Thoracic aorta (tissue), 2 donors: ENCODE data around the gene INHBE. TPM values are rescaled to one million over a fixed set of nuclear protein-coding genes. Genes with fewer than 3 reads are reported as not detected.

Source experiments
- total RNA-seq, 2 donors: library from RNA; depleted of rRNA; stranded (reverse); fragments of >200 nt; gene quantifications; one replicate each; pipeline versions ENCODE4 v1.1.0 to v1.2.3, GENCODE V29; 2016

The INHBE gene
- total RNA-seq, 2 donors from 2014 or later, result not detected

Other genes starting within 250 kb of the INHBE start
- under 1 TPM in 1 of 2 donors, not detected in 1; 0.81 TPM for gene NXPH4, start 238.5 kb upstream of the INHBE start, total RNA-seq
- 10 to 100 TPM; 57.3 to 60.4 TPM for gene SHMT2, start 225.6 kb upstream of the INHBE start, total RNA-seq
- gene STAC3, start 204.1 kb upstream of the INHBE start, total RNA-seq, result under 1 TPM; 0.27 to 0.56 TPM
- 10 to 100 TPM; 26.5 to 62.4 TPM for gene R3HDM2, start 24.3 kb upstream of the INHBE start, total RNA-seq
- not detected for gene INHBC, start 20.5 kb upstream of the INHBE start, total RNA-seq
- 10 to 100 TPM in 1 of 2 donors, 1 to 10 TPM in 1; 1.7 to 13.0 TPM for gene GLI1, start 4.5 kb downstream of the INHBE start, total RNA-seq
- gene ARHGAP9, start 24.6 kb downstream of the INHBE start, total RNA-seq, result 10 to 100 TPM; 32.0 to 32.5 TPM
- gene MARS1, start 32.8 kb downstream of the INHBE start, total RNA-seq, result 100 to 1,000 TPM in 1 of 2 donors, 10 to 100 TPM in 1; 58.8 to 104 TPM
- 10 to 100 TPM; 35.5 to 39.6 TPM for gene DDIT3, start 65.2 kb downstream of the INHBE start, total RNA-seq
- 10 to 100 TPM; 39.2 to 54.3 TPM for gene MBD6, start 67.5 kb downstream of the INHBE start, total RNA-seq
- gene DCTN2, start 91.9 kb downstream of the INHBE start, total RNA-seq, result 100 to 1,000 TPM; 101 to 153 TPM
- gene KIF5A, start 94.7 kb downstream of the INHBE start, total RNA-seq, result 1 to 10 TPM in 1 of 2 donors, under 1 TPM in 1; 0.81 to 2.7 TPM
- 10 to 100 TPM; 33.4 to 39.9 TPM for gene PIP4K2C, start 135.9 kb downstream of the INHBE start, total RNA-seq
- gene DTX3, start 149.5 kb downstream of the INHBE start, total RNA-seq, result 10 to 100 TPM; 37.9 to 55.1 TPM
- gene ARHGEF25, start 156.1 kb downstream of the INHBE start, total RNA-seq, result 10 to 100 TPM; 73.8 to 77.0 TPM
- 10 to 100 TPM in 1 of 2 donors, 1 to 10 TPM in 1; 4.0 to 11.0 TPM for gene B4GALNT1, start 177.9 kb downstream of the INHBE start, total RNA-seq
- gene OS9, start 238.8 kb downstream of the INHBE start, total RNA-seq, result 100 to 1,000 TPM; 253 to 381 TPM